NCI-H1092 treated with DMSO at 0.1 percent for 48 hours (cell line): Measurements from ENCODE around the gene NHLRC1.
"Not testable (repeated sequence)": the region's sequence is repeated elsewhere in the genome, so short reads cannot be mapped to it uniquely, and the experiment has no call there.

ENCODE experiments used
- DNase-seq: peaks from one replicate; lab custom pipeline; 2025; lab: John Stamatoyannopoulos, UW

The NHLRC1 gene

DNA sequence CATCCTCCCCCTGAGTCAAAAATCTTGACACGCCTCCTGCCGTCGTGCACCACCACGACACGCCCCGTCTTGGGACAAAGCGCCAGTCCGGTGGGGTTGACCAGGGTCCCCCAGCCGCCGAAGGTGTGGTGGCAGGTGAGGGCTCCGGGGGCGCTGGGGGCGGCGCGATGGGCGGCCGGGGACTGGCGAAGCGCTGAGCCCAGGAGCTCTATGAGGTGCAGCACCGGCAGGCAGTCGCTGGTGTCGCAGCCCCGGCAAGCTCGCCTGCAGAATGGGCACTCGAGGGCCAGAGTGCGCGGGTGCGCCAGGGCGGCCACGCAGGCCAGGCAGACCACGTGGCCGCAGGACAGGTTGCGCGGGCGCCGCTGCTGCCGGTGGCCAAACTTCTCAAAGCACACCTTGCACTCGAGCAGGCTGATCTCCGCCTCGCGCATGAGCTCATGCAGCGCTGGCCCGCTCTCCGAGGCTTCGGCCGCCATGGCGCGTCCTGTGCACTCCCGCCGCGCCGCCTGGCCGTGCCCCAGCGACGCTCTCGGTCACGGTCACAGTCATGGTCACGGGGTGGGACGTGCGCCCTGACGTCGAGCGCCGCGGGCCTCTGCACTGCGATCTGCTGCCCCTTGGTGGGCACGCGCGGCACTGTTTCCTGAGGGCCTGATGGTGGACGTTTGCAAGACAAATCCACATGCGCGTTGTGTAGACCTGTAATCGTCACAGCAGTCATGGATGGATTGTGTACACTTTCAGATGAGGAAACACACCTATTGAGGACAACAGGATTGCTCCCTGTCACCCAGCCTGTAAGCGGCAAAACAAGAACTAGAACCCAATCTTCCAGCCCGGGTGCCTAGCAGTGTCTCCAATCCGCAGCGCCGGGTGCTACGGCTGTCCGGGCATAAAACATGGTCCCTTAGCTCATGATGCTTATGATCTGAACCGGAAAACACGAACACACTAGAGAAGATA is at the start of gene NHLRC1:
Gene NHLRC1, minus strand, starts transcription at position 550 of the 966 bp plus-strand sequence. Its CDS starts 71 bp downstream, at position 479.
- DNase-seq, result peak; percentile 69

DNA sequence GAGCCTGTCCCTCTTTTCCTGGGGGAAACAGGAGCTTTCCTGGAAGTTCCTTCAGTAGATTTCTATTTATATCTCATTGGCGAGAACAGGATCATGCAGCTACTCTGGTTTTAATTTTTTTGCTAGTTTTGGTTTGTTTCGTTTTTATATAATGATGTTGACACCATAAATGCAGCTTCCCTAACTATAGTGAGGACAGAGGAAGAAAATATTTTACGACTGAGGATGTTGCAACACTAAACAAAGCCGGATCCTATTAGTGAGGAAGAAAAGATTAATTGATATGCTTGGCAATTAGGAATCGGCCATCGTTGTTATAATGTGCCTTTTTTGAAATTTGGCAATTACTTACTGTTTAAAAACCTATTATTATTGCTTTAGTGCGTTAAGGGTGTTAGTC is 49.4 kb upstream of the NHLRC1 start:
- no peak for DNase-seq

DNA sequence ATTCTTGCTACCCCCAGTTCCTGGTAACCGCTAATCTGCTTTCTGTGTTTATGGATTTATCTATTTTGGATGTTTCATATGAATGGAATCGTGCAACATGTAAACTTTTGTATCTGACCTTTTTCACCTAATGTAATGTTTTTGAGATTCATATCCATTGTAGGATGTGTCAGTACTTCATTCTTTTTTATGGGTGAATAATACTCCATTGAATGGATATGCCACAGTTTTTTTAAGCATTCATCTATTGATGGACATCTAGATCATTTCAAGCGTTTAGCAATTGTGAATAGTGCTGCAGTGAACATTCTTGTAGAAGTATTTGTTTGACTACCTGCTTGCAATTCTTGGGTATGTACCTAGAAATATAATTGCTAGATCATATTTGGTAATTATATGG is 45.8 kb upstream of the NHLRC1 start:
- no peak for DNase-seq

DNA sequence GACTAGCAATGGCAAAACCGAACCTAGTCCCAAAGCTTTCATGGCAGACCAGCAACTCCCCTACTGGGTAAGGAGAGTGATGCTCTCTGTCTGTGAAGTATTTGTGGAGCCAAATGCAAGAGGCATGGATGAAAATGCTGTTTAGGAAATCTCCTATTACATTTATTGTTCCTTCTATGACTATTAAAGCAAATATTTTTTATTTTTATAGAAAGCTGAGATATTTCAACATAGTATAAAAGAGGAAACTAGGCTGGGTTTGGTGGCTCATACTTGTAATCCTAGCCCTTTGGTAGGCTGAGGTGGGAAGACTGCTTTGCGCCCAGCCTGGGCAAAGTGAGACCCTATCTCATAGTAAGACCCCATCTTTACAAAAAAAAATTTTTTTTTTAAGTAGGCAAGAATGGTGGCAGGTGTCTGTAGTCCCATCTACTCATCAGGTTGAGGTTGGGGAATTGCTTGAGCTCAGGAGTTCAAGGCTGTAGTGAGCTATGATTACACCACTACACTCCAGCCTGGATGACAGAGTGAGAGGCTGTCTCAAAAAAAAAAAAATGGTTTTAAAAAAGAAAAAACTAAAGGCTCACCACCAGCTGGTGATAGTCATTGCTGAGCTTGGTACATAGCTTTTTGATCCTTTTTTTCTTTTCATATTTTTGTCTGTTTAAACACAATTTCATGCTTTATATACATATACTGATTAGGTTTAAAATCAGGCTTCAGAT is 44.0 kb upstream of the NHLRC1 start:
- DNase-seq, result no peak

DNA sequence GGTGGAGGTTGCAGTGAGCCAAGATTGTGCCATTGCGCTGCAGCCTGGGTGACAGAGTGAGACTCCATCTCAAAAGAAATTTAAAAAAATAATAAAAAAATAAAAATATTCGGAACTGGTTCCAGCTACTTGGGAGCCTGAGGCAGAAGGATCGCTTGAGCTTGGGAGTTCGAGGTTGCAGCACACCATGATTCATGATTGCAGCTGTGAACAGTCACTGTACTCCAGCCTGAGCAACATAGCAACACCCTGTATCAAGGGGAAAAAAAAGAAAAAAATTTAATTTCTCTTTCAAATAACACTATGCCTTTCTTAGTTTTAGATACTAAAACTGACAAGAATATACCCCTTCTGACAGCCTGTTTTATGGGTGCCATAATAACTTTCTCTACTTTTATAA is 43.3 kb upstream of the NHLRC1 start:
- DNase-seq, result no peak

DNA sequence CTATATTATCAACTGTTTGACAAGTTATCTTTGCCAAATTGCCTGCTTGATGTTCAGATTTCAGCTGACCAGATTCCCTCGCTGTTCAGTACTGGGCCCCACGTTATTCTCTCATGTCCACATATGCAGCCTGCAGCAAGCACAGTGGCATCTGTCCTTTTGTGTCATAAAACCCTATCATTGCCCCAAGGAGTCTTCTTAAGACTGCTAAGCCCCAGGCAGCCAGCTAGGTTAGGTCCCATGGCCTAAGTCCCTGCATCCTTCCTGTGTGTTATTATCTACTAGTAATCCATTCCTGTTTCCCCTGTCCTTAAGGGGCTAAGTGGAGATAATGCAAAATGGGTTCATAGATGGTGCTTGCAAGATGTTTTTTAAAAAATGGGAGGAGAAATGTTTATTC is 39.9 kb upstream of the NHLRC1 start:
- no peak for DNase-seq

DNA sequence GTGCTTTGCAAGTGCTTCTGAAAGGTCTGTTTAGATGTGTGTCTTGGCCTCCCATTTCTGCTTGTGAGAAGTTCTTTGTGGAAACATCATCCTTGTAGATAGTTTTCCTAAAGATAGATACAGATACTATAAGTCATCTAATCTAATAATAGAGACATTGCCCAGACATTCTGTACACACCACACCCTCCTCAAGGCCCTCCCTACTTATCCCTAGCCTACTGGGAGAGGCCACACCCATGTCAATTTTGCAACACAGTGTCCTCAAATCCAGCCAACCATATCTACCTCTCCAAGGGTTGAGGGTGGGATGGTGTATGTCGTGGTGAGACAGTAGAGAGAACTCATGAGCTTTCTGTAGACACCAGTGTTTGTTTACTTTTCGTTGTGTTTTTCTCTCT is 39.0 kb upstream of the NHLRC1 start:
- no peak for DNase-seq

DNA sequence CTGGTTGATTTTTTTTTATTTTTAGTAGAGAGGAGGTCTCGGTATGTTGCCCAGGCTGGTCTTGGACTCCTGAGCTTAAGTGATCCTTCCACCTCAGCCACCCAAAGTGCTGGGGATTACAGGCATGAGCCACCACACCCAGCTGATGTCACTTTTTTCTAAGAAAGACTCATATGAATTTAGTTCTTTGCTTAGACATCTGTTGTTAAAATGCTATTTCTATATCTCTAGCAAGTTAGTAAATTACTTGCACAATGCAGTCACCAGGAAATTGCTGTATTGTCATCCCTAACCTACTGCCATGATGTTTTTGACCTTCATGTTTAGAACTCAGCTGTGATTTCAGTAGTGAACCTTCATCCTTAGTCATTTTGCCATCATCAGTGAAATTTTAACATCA is 38.4 kb upstream of the NHLRC1 start:
- DNase-seq, result no peak

DNA sequence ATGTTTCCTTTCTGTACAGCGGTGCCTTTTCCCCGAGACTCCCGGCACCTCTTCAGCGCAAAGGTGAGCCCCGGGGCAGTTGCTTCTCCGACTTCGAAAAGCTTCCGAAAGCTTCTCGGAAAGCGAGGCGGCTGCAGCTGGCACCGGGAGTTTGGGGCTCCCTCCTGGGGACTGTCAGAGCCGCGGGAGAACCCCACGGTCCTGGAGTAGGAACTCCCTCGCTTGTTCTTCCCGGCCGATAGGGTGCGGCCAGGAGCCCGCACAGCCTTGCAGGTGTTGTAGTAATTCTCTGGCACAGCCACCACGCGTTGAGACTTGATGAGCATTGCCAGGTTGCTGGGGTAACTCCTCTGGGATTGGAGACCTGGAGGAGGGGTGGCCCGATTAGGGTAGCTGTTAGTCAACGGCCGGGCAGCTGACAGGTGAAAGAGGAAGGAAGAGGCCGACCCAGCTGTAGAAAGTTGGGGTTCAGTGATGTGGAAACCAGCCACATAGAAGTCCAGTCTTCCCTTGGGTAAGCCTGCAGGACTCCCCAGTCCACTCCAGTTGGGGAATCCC is 33.5 kb upstream of the NHLRC1 start:
- peak; percentile 61 for DNase-seq

DNA sequence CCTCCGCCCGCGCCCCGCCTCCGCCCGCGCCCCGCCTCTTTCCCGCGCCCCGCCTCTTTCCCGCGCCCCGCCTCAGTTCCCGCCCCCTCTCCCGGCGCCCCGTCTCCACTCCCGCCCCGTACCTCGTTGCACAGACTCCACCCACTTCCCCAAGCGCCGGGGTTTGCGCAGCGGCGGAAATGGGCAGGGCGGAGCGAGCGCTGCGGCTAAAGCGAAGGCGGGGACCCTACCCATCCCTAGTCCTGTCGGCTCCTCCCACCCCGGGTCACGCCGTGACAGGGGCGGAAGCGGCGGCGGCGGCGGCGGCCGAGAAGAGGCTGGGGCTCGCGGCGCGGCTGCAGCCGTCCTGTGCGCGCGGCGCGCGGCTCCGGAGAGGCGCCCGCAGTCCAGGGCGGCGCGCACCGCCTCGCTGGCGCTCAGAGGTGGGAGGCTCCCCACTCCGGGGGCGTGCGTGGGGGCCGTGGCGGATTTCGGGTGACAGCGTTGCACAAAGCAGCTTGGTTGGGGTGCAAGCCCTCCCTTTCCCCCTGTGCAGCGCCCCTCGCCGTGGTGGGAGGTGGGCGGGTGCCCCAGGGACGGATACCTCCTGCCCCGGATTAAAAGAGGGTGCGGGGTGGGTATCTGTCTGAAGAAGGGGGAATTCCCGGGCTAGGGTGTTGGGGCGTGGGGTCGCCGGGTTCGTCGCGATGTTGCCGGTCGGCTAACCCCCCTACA is 32.8 kb upstream of the NHLRC1 start, which contains the start of gene KDM1B:
Gene KDM1B, plus strand, starts transcription at position 273 of the 714 bp plus-strand sequence. CDS start 4,474 bp downstream, outside the sequence.
- peak; percentile 94 for DNase-seq

DNA sequence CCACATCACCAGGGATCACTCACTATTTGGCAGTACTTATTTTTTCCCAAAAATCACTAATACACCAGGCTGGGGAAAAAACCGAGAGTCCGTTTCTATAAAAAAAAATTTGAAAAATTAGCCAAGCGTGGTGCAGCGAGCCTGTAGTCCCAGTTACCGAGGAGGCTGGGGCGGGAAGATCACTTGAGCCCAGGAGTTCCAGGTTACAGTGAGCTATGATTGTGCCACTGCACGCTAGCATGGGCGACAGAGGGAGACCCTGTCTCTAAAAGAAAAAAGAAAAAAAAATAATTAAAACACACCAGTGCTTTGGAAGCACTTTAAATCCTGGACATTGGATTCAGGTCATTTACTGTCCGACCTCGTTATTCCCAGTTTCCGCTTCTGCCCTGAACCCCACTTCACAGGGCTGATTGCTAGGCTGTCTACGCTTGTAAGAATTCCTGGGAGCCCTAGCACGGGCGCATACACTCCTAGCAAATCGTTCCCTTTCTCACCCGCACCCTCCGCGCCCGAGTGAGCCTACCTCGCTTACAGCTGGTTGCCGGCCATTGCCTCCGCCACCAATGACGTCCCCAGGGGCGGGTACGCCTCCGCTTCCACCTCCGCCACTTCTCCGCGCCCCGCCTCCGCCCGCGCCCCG is 32.2 kb upstream of the NHLRC1 start, which contains the start of gene TPMT:
Gene TPMT, minus strand, starts transcription at position 571 of the 643 bp plus-strand sequence. CDS start 5,950 bp downstream, outside the sequence.
- peak; percentile 93 for DNase-seq

DNA sequence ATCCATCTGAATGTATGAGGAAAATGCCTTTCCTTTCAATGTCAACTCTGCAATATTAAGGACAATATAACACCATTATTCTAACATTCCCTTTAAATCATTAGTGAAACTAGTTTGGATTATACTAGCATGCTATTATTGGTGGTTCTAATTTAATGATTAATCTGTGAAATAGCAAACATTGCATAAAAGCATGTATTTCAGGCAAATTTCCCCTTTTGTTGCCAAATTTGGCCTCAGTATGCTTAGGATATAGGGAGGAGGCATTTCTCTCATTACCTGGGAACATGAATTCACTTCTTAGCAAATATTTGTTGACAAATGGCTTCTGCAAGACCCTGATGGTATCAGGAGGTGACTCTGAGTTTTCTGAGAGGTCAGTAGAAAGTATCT is 30.8 kb upstream of the NHLRC1 start:
- no peak for DNase-seq

DNA sequence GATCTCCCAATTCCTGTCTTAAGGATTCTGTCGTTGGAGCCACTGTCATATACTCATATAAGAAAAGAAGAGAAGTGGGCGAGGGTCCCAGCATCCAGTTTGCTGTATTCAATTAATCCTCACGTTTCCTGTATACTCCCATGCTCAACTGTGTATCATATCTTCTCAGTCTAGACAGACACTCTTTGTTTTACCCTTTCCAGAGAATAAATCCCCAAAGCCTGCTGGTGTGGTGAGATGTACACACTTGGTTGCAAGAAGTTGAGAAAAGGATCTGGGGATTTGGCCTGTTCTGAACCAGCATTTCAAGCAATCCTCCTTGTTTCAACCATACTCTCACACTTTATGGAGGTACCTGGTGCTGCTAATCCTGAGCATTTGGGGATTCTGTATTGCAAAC is 29.3 kb upstream of the NHLRC1 start:
- no peak for DNase-seq

DNA sequence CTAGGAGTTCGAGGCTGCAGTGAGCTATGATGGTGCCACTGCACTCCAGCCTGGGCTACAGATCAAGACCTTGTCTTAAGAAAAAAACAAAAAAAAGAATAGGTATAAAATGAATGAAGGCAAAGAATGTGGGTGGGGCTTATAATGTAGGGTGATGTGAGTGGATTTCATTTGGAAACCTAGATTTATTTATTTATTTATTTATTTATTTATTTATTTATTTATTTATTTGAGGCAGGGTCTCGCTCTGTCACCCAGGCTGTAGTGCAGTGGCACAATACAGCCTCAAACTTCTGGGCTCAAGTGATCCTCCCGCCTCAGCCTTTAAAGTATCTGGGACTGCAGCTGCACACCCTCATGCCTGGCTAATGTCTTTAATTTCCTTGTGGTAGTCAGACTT is 28.9 kb upstream of the NHLRC1 start:
- not testable (repeated sequence) for DNase-seq

DNA sequence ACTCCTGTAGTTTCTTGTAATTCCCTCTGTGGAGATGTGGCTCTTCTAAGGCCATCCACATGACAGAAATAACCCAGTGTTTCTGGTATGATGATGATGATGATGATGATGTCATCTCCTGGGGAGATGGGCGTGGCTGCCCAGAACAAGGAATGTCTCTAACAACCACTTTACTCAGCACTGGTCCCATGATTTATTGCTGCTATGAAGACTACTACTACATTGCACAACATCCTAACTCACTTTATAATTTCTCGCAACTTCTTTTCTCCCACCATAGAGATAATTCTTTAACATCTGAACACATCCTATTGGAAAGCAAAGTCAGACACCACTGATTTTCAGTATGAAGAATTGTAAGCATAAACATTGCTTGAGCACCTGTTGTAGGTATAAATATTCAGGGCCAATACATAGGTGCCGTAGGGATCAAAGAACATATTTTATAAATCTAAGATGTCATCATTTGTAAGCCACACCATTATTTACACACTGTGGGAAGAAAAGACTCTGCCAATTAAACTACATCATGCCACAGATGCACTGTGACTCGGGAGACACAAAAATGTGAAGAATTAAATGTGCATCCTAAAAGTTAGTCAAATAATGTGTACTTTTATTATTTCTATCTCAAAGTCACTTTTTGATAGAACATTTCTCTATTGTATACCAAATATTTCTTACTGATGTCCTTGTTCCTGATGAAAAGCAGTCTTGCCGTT is 26.0 kb upstream of the NHLRC1 start:
- DNase-seq, result no peak

DNA sequence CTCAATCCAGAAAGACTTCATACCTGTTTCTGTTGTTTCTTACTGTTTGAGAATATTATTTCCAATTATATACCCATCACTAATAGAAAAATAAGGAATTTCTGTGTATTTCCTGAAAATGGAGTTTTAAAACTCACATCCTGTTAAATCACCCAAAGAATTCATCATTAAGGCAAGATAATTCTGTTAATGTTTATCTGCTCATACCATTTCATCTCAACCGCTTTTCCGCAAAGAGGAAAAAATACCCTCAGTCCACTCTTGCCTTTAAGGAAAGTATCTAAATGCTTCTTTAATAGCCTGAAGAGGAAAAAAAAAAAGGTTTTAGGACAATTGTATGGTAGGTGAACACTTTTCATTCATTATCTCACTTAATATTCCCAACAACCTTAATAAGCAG is 25.1 kb upstream of the NHLRC1 start:
- no peak for DNase-seq

DNA sequence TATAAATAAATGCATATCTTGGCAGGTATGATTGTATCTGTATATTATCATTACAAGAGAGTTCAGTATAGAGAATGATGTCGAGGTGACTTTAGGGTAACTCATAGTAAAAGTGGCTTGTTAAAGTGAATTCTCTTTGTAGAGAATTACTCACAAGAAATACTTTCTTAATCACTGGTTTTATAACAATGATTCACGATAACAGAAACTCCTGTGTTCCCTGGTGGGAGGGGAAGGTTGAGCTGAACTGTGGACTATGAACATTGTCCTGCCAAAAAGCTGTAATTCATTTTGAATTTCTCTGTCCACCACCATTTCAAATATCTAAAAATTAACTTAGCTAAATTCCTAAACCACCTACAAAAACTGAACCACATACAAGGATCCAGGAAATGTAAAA is 24.7 kb upstream of the NHLRC1 start:
- no peak for DNase-seq

DNA sequence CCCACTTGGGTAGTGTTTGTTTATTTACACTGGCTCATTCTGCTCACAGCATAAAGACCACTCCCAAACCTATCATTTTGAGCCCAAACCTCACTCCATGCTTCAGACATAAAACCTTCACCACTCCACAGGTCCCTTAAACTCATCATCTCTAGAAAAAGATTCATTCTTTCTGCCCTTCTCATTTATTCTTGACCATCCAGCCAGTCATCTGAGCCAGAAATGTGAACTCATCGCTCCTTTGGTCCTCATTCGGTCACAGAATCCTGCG is 20.0 kb upstream of the NHLRC1 start:
- no peak for DNase-seq

DNA sequence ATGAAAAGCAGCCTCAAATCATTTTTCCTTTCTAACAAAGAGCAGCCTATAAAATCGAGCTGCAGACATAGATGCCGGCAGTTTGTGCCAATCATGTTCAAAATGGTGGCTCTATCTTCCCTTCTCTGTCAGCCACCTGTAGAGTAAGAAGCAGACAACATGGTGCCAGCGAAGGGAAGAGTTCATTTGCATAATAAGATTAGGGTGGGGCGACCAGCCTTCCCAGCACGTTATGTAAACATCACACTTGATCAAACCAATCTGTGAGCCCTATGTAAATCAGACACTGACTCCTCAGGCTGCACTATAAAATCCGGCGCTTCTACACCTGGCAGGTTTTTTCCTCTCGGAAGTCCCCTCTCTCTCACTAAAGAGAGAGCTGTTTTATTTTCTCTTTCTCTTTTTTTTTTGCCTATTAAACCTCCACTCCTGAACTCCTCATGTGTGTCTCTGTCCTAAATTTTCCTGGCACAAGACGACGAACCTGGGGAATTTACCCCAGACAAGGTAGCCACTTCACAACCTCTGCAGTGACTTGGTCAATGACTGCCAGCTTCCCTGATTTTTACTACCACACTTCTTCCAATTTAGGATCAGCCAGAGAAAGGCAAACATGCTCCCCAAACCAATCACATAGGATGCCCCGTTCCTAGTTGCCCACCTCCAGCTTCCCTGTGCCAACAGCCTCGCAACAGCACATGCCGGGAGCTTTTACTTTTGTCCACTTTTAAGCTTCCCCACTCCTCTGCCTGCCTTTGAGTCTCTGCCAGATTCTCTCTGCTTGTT is 19.5 kb upstream of the NHLRC1 start:
- peak; percentile 77 for DNase-seq

DNA sequence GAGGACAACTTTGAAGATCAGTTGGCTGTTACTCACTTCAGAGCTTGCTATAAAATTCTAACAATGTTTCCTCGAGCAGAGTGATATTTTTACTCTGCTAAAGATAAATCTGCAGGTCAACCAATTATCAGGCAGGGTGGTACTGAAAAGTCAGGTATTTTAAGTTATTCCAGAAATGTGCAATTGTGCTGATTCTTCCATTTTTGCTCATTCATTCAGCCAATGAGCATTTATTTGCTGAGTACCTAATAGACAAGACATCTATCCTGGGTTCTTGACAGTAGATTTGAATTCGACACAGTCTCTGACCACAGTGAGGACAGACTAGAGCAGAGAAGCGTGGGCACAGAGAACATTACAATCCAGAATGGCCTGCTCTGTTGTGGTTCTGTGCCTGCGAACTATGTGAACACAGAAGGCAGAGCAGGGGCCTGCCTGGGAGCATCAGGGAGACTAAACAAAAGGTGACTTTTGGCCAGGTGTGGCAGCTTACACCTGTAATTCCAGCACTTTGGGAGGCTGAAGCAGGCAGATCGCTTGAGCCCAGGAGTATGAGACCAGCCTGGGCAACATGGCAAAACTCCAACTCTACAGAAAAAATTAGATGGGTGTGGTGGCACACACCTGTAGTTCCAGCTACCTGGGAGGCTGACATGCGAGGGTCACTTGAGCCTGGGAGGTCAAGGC is 17.6 kb upstream of the NHLRC1 start:
- DNase-seq, result no peak
